SK-N-SH (cell line): ENCODE results near the gene GPD2. TPM values are rescaled to one million over a fixed set of nuclear protein-coding genes. Genes with fewer than 3 reads are reported as not detected.

Experiments used
- CTCF ChIA-PET: fragments of 300-600, 350-600 bp; formaldehyde crosslinking; extraction: SDS; loops from one replicate; lab custom pipeline; 2021; lab: Yijun Ruan, JAX
- POLR2A ChIA-PET: fragments of 350-600 bp; sonication (Branson Sonifier 250); formaldehyde crosslinking; extraction: SDS; loops from one replicate; lab custom pipeline; 2020; ENCODE audit warnings: antibody characterized with exemption, inconsistent platforms; lab: Yijun Ruan, JAX
- DNase-seq: peaks from one replicate; pipeline ENCODE4 v3.0.0; 2012
- H2AFZ ChIP-seq: fragments of 200-600 bp; sonication (generic); 2 replicates; pipeline ENCODE4 v1.8.1; 2016; ENCODE audit warnings: antibody characterized with exemption, mild to moderate bottlenecking, low read depth
- H3F3A ChIP-seq: fragments of 200-600 bp; sonication (generic); replicated peaks from 2 replicates; pipeline ENCODE3; 2016; ENCODE audit warnings: antibody characterized with exemption, mild to moderate bottlenecking; ENCODE audit not compliant: insufficient read depth
- H3K27ac ChIP-seq, 2 experiments: fragments of 200-500 bp in 1 of 2; fragments of 200-600 bp in 1 of 2; sonication (Bioruptor generic) in 1 of 2; sonication (generic), shearing (Covaris generic) in 1 of 2; 2 replicates each; pipeline versions ENCODE4 v1.5.1 to v1.6.1; 2014 to 2016; ENCODE audit warnings: low read depth in 2 of 2, inconsistent platforms in 1 of 2, low read length in 1 of 2, mild to moderate bottlenecking in 1 of 2, mixed read lengths in 1 of 2
- H3K27me3 ChIP-seq: fragments of 200-600 bp; sonication (generic), shearing (Covaris generic); 2 replicates; pipeline ENCODE4 v1.6.1; 2016; ENCODE audit warnings: mixed run types; ENCODE audit not compliant: insufficient read depth
- H3K36me3 ChIP-seq, 2 experiments: fragments of 200-500 bp in 1 of 2; fragments of 200-600 bp in 1 of 2; sonication (Bioruptor generic) in 1 of 2; sonication (generic) in 1 of 2; replicated peaks in 1 of 2; 2 replicates each; pipeline versions ENCODE3 to v1.5.1; 2014 to 2016; ENCODE audit warnings: low read length in 1 of 2, mild to moderate bottlenecking in 1 of 2; ENCODE audit not compliant: insufficient read depth in 2 of 2, control insufficient read depth in 1 of 2
- H3K4me1 ChIP-seq, 2 experiments: fragments of 200-500 bp in 1 of 2; fragments of 200-600 bp in 1 of 2; sonication (Bioruptor generic) in 1 of 2; sonication (generic), shearing (Covaris generic) in 1 of 2; 2 replicates each; pipeline versions ENCODE4 v1.5.1 to v1.6.1; 2014 to 2016; ENCODE audit warnings: low read depth in 1 of 2, low read length in 1 of 2, mixed run types in 1 of 2; ENCODE audit not compliant: insufficient read depth in 2 of 2, control insufficient read depth in 1 of 2
- H3K4me2 ChIP-seq: fragments of 200-600 bp; sonication (generic), shearing (Covaris generic); 2 replicates; pipeline ENCODE4 v1.6.1; 2017; ENCODE audit warnings: mixed run types
- H3K4me3 ChIP-seq, 2 experiments: fragments of 200-500 bp in 1 of 2; fragments of 200-600 bp in 1 of 2; sonication (Bioruptor generic) in 1 of 2; sonication (generic), shearing (Covaris generic) in 1 of 2; 2 replicates each; pipeline versions ENCODE4 v1.5.1 to v1.8.1; 2014 to 2016; ENCODE audit warnings: low read depth in 2 of 2, inconsistent platforms in 1 of 2, low read length in 1 of 2, mild to moderate bottlenecking in 1 of 2, mixed read lengths in 1 of 2, moderate library complexity in 1 of 2
- H3K79me2 ChIP-seq: fragments of 200-600 bp; sonication (generic); 2 replicates; pipeline ENCODE4 v1.8.1; 2017; ENCODE audit warnings: mild to moderate bottlenecking; ENCODE audit not compliant: insufficient read depth
- H3K9ac ChIP-seq: fragments of 200-600 bp; sonication (generic); 2 replicates; pipeline ENCODE4 v1.6.1; 2017; ENCODE audit warnings: mixed run types
- H3K9me2 ChIP-seq: fragments of 200-600 bp; sonication (generic); 2 replicates; pipeline ENCODE4 v1.6.1; 2017; ENCODE audit warnings: mixed run types
- H3K9me3 ChIP-seq: fragments of 200-600 bp; sonication (generic); 2 replicates; pipeline ENCODE4 v1.6.1; 2017; ENCODE audit warnings: mixed run types, mild to moderate bottlenecking, moderate library complexity
- H4K20me1 ChIP-seq: fragments of 200-600 bp; sonication (generic); 2 replicates; pipeline ENCODE4 v1.6.1; 2017; ENCODE audit warnings: mild to moderate bottlenecking, mixed run types; ENCODE audit not compliant: insufficient read depth
- EP300 ChIP-seq, 2 experiments: IDR thresholded peaks; 2 replicates each; pipeline versions ENCODE4 v1.4.0 to v1.6.1; 2012; ENCODE audit warnings: borderline replicate concordance in 1 of 2, low read depth in 1 of 2, low read length in 1 of 2
- GABPA ChIP-seq: IDR thresholded peaks from 2 replicates; pipeline ENCODE4 v1.4.0; 2012; ENCODE audit warnings: low read depth, mild to moderate bottlenecking
- IRF3 ChIP-seq: fragments of 150-350 bp; IDR thresholded peaks from 2 replicates; pipeline ENCODE4 v1.6.1; 2016; ENCODE audit warnings: mild to moderate bottlenecking, low read depth, low read length
- JUND ChIP-seq: IDR thresholded peaks from 2 replicates; pipeline ENCODE4 v1.4.0; 2012
- MEF2A ChIP-seq: IDR thresholded peaks from 2 replicates; pipeline ENCODE4 v1.4.0; 2012; ENCODE audit warnings: low read depth, borderline replicate concordance
- MXI1 ChIP-seq: IDR thresholded peaks from 2 replicates; pipeline ENCODE4 v1.6.1; 2012; ENCODE audit warnings: mild to moderate bottlenecking, low read depth, low read length, improper control_type of control experiment
- NRF1 ChIP-seq: IDR thresholded peaks from 2 replicates; pipeline ENCODE4 v1.6.1; 2012; ENCODE audit warnings: low read depth, mild to moderate bottlenecking, low read length
- RCOR1 ChIP-seq: fragments of 150-350 bp; IDR thresholded peaks from 2 replicates; pipeline ENCODE4 v1.6.1; 2017; ENCODE audit warnings: antibody characterized with exemption, low read length
- RFX5 ChIP-seq: IDR thresholded peaks from 2 replicates; pipeline ENCODE4 v1.6.1; 2012; ENCODE audit warnings: mild to moderate bottlenecking, improper control_type of control experiment, low read length
- SMC3 ChIP-seq: IDR thresholded peaks from 2 replicates; pipeline ENCODE4 v1.6.1; 2012; ENCODE audit warnings: low read depth, low read length, improper control_type of control experiment
- TEAD4 ChIP-seq: IDR thresholded peaks from 2 replicates; pipeline ENCODE4 v1.4.0; 2012; ENCODE audit warnings: mild to moderate bottlenecking, borderline replicate concordance; ENCODE audit not compliant: insufficient read depth
- WGBS: methylation state at CpG from one replicate; pipeline ENCODE4 v1.1.6; 2017; ENCODE audit warnings: low lambda C conversion rate; 5-methylcytosine and 5-hydroxymethylcytosine counted together
- polyA plus RNA-seq, 3 experiments: library from polyadenylated mRNA; depleted of rRNA; stranded (reverse); fragments of >200 nt; gene quantifications; 2 replicates each; pipeline ENCODE4 v1.2.3, GENCODE V29; 2012
- TF ChIP-seq, protein P1 (sequence below): IDR thresholded peaks from 2 replicates; pipeline ENCODE4 v1.4.0; 2012; ENCODE audit warnings: low read depth, borderline replicate concordance
- TF ChIP-seq, protein P2 (sequence below): fragments of 200-600 bp; sonication (generic); IDR thresholded peaks from 2 replicates; pipeline ENCODE4 v1.6.1; 2017; ENCODE audit warnings: antibody characterized with exemption, mild to moderate bottlenecking, moderate library complexity

The GPD2 gene
- polyA plus RNA-seq, 1 of the 3 experiments (the other 2 are of a cell fraction), result 4.8 TPM

DNA sequence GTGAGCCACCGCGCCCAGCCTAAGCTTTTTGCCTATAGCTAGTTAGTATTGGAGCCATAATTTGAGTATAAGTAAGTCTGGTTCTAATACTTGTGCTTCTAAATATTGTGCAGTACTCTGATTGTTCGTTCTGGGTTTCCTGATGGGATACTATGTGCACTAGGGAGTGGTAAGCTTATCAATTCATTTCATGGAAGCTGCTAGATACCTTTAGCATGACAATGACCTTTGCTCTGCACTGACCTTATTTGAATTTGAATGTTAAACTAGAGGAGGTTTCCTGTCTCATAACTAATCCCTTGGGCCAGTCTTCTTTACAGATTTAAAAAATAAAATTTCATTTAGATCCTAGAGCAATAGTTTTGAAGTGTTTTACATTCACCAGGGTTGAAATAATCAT, 125.1 kb downstream of the GPD2 start:
- H3F3A ChIP-seq, result no peaks in the 10 kb centered on the region
- no peaks in the 10 kb centered on the region for H3K36me3 ChIP-seq
- no peak overlapping the region for H2AFZ ChIP-seq
- no peak for DNase-seq
- H3K27ac ChIP-seq, result no peak overlapping the region
- H3K9me3 ChIP-seq, result no peaks in the 10 kb centered on the region
- no peaks in the 10 kb centered on the region for H4K20me1 ChIP-seq
- no peak overlapping the region for H3K9ac ChIP-seq
- H3K4me1 ChIP-seq, result no peaks in the 10 kb centered on the region; a peak in 1 of 4 replicates
- POLR2A ChIA-PET, result no interaction called here
- TF ChIP-seq EP300 (IDR thresholded peaks at IDR 0.05; ENCODE audit: borderline replicate concordance in 1 of 2, low read depth in 1 of 2, low read length in 1 of 2) (no peak), MXI1 (no peak), GABPA (no peak), TEAD4 (no peak), RFX5 (no peak), NRF1 (no peak), SMC3 (no peak), MEF2A (no peak), IRF3 (no peak), JUND (no peak), RCOR1 (no peak)
- TF ChIP-seq, protein P1, sequence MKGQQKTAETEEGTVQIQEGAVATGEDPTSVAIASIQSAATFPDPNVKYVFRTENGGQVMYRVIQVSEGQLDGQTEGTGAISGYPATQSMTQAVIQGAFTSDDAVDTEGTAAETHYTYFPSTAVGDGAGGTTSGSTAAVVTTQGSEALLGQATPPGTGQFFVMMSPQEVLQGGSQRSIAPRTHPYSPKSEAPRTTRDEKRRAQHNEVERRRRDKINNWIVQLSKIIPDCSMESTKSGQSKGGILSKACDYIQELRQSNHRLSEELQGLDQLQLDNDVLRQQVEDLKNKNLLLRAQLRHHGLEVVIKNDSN, result no peak
- TF ChIP-seq, all 33 proteins: peak for 0
- CTCF ChIA-PET, result interaction anchor here (1.1 to 1.8 kb wide), 2 partner anchors 9 to 28 kb away, joined by 5 to 9 read pairs; no protein-coding TSS in a partner anchor
- Histone ChIP-seq H3K9me2 (no peaks in the 10 kb centered on the region), H3K27me3 (no peaks in the 10 kb centered on the region), H3K4me2 (no peak overlapping the region), H3K79me2 (no peaks in the 10 kb centered on the region), H3K4me3 (no peak overlapping the region)
- 91% methylated on average over 3 of the region's 3 CpGs for WGBS

DNA sequence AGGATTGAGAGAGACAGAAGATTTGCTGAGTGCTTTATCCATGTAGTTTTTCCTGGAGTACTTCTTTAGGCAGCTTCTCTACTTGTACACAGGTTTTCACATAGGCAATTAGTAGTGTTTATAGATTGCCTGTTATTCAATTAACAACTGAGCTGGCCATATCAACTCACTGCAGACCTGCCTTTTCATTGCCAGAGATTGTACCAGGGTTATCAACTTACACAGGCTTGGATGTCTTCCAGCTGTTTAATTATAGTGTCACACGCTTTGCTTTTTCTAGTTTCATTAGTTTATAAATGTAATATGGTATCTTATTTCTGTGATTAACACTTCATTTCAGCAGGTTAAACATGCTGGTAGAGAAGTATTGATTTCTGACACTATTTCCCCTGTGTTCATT, 125.9 kb downstream of the GPD2 start:
- Histone ChIP-seq H3K4me2 (no peak overlapping the region), H3K36me3 (no peaks in the 10 kb centered on the region), H3K27me3 (no peaks in the 10 kb centered on the region), H4K20me1 (no peaks in the 10 kb centered on the region), H3K9me2 (no peaks in the 10 kb centered on the region), H2AFZ (no peak overlapping the region), H3K4me3 (no peak overlapping the region), H3K9ac (no peak overlapping the region), H3F3A (no peaks in the 10 kb centered on the region), H3K27ac (no peak overlapping the region), H3K79me2 (no peaks in the 10 kb centered on the region), H3K9me3 (no peaks in the 10 kb centered on the region), H3K4me1 (no peaks in the 10 kb centered on the region; a peak in 1 of 4 replicates)
- TF ChIP-seq MXI1 (no peak), JUND (no peak), RFX5 (no peak), GABPA (no peak), NRF1 (no peak)
- TF ChIP-seq, protein P2, sequence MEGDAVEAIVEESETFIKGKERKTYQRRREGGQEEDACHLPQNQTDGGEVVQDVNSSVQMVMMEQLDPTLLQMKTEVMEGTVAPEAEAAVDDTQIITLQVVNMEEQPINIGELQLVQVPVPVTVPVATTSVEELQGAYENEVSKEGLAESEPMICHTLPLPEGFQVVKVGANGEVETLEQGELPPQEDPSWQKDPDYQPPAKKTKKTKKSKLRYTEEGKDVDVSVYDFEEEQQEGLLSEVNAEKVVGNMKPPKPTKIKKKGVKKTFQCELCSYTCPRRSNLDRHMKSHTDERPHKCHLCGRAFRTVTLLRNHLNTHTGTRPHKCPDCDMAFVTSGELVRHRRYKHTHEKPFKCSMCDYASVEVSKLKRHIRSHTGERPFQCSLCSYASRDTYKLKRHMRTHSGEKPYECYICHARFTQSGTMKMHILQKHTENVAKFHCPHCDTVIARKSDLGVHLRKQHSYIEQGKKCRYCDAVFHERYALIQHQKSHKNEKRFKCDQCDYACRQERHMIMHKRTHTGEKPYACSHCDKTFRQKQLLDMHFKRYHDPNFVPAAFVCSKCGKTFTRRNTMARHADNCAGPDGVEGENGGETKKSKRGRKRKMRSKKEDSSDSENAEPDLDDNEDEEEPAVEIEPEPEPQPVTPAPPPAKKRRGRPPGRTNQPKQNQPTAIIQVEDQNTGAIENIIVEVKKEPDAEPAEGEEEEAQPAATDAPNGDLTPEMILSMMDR, result no peak
- ChIA-PET POLR2A (no interaction called here), CTCF (interaction anchor here (1.0 to 1.1 kb wide), 2 partner anchors 8 to 27 kb away, joined by 3 to 5 read pairs; no protein-coding TSS in a partner anchor)
- 80% methylated on average over 1 of the region's 1 CpG for WGBS
- DNase-seq, result no peak
